ENCODE measurements around the gene MYH6.

GRCh38 chr14:23365732-23366425 lies 42.2 kb downstream of the MYH6 start:
- TF ChIP-seq CTCF (IDR thresholded peaks at IDR 0.05) (no peak), POLR2A (IDR thresholded peaks at IDR 0.05) (no peak)
